MCF 10A (cell line): ENCODE data around the gene NELFCD. TPM values are rescaled to one million over a fixed set of nuclear protein-coding genes. Genes with fewer than 3 reads are reported as not detected.

Experiments used
- BruUV-seq: library from RNA; stranded (reverse); fragments of 400-500 nt; replicated peaks from 2 replicates; lab custom pipeline; 2021; lab: Mats Ljungman, UMichigan
- CTCF ChIA-PET: fragments of 300-600 bp; sonication (Branson Sonifier 250); formaldehyde crosslinking; extraction: SDS; loops from one replicate; lab custom pipeline; 2021; ENCODE audit warnings: antibody characterized with exemption, inconsistent platforms; lab: Yijun Ruan, JAX
- POLR2A ChIA-PET: fragments of 300-600, 350-650 bp; sonication (Branson Sonifier 250); formaldehyde crosslinking; extraction: SDS; loops from one replicate; lab custom pipeline; 2020; ENCODE audit warnings: antibody characterized with exemption, inconsistent platforms; lab: Yijun Ruan, JAX
- DNase-seq: peaks from one replicate; pipeline ENCODE4 v3.0.0-alpha.2; 2018; ENCODE audit not compliant: unreplicated experiment
- H3K27ac Mint-ChIP-seq: one replicate; pipeline ENCODE4 v1.8.0; 2022; ENCODE audit warnings: mild to moderate bottlenecking, low read depth, mixed read lengths; ENCODE audit not compliant: unreplicated experiment
- H3K27me3 Mint-ChIP-seq: one replicate; pipeline ENCODE4 v1.8.0; 2022; ENCODE audit warnings: mixed read lengths; ENCODE audit not compliant: insufficient read depth, unreplicated experiment
- H3K36me3 Mint-ChIP-seq: one replicate; pipeline ENCODE4 v1.8.0; 2022; ENCODE audit warnings: mild to moderate bottlenecking, moderate library complexity, mixed read lengths; ENCODE audit not compliant: insufficient read depth, unreplicated experiment
- H3K4me1 Mint-ChIP-seq: one replicate; pipeline ENCODE4 v1.8.0; 2022; ENCODE audit warnings: mixed read lengths; ENCODE audit not compliant: insufficient read depth, unreplicated experiment
- H3K4me3 Mint-ChIP-seq: one replicate; pipeline ENCODE4 v1.8.0; 2022; ENCODE audit warnings: mild to moderate bottlenecking, moderate library complexity, mixed read lengths; ENCODE audit not compliant: unreplicated experiment
- H3K9me3 Mint-ChIP-seq: one replicate; pipeline ENCODE4 v1.8.0; 2022; ENCODE audit warnings: mixed read lengths; ENCODE audit not compliant: unreplicated experiment
- intact Hi-C: fragments of 100-400 bp; cut with micrococcal nuclease; formaldehyde crosslinking; loops from 2 replicates; pipeline ENCODE4 v1.14.1; 2022
- total RNA-seq: library from RNA; stranded (reverse); gene quantifications from 2 replicates; pipeline ENCODE4 v1.2.3, GENCODE V29; 2022
- TF ChIP-seq, protein P1 (sequence below): fragments of 200-600 bp; IDR thresholded peaks from one replicate; pipeline ENCODE4 v1.8.0; 2022; ENCODE audit warnings: antibody characterized with exemption, mild to moderate bottlenecking; ENCODE audit not compliant: unreplicated experiment

NELFCD gene
- total RNA-seq, 1 experiment from 2014 or later: 79.8 TPM

DNA sequence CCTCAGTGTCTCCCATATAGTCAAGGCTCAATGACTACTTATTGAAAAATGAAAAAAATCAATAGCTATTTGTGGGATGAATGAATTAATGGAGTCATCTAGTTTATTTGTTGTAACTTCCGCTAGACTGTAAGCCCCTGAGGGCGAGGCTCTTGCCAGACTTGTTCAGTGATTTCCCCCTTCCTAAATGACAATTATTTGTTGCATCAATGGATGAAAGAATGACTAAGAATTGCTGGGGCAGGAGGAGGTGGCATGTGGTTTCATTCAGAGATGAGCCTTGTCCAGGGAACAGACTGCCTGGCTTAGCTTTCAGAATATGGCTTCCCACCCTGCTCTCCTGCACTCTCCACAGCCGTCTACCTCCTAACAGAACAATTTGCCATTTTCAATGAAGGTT is 62.6 kb downstream of the NELFCD start:
- Mint-ChIP-seq H3K27ac (no peak overlapping the region), H3K36me3 (peaks cover 20% of the 10 kb centered on the region), H3K9me3 (peaks cover 8% of the 10 kb centered on the region), H3K4me1 (peaks cover 42% of the 10 kb centered on the region), H3K27me3 (no peaks in the 10 kb centered on the region), H3K4me3 (peak overlapping the region; percentile 86)
- intact Hi-C loops: no loop called here
- ChIA-PET POLR2A (interaction anchor here (0.7 to 4.9 kb wide), 9 partner anchors 12 to 386 kb away, joined by 4 to 107 read pairs (median 8); partner anchors contain the start of genes ATP5F1E and TUBB1), CTCF (interaction anchor here (0.6 to 1.2 kb wide), 4 partner anchors 24 to 1452 kb away, joined by 3 to 4 read pairs (median 3); no protein-coding TSS in a partner anchor)
- no TSS peak for BruUV-seq
- DNase-seq: no peak
- TF ChIP-seq, protein P1, sequence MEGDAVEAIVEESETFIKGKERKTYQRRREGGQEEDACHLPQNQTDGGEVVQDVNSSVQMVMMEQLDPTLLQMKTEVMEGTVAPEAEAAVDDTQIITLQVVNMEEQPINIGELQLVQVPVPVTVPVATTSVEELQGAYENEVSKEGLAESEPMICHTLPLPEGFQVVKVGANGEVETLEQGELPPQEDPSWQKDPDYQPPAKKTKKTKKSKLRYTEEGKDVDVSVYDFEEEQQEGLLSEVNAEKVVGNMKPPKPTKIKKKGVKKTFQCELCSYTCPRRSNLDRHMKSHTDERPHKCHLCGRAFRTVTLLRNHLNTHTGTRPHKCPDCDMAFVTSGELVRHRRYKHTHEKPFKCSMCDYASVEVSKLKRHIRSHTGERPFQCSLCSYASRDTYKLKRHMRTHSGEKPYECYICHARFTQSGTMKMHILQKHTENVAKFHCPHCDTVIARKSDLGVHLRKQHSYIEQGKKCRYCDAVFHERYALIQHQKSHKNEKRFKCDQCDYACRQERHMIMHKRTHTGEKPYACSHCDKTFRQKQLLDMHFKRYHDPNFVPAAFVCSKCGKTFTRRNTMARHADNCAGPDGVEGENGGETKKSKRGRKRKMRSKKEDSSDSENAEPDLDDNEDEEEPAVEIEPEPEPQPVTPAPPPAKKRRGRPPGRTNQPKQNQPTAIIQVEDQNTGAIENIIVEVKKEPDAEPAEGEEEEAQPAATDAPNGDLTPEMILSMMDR: no peak

DNA sequence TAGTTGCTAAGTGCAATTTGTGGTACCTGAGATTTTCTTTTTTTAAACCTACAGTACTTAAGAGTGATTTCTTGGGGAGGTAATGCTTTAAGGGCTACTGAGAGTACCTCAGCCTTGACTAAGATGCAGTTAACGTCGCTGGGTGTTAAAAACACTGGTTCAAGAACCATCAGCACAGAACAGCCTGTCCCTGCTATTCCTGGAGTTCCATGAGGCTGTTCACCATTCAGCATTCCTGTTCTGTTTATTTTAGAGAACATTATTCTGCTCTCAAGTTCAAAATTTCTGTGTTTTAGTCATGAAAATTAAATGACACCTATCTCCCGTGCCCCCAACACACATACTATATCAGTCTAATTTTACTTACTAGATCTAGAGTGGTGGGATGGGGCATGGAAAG is 63.2 kb downstream of the NELFCD start:
- DNase-seq: no peak
- Mint-ChIP-seq H3K36me3 (peaks cover 20% of the 10 kb centered on the region), H3K4me1 (peaks cover 36% of the 10 kb centered on the region), H3K4me3 (no peak overlapping the region), H3K9me3 (peaks cover 8% of the 10 kb centered on the region), H3K27me3 (no peaks in the 10 kb centered on the region), H3K27ac (no peak overlapping the region)
- no TSS peak for BruUV-seq
- intact Hi-C loops: no loop called here
- POLR2A ChIA-PET: interaction anchor here (4.9 kb wide), 1 partner anchor 13 kb away, joined by 107 read pairs; the partner anchor contains the start of gene ATP5F1E
- CTCF ChIA-PET: interaction anchor here (0.6 to 1.1 kb wide), 2 partner anchors 32 to 115 kb away, joined by 3 to 4 read pairs; no protein-coding TSS in a partner anchor
- TF ChIP-seq, protein P1: no peak

Other genes with a start within 250 kb of the NELFCD start
- gene GNAS-AS1, start 130.4 kb upstream of the NELFCD start, total RNA-seq: 1.6 and 2.2 TPM in 2 replicates
- gene GNAS, start 128.5 kb upstream of the NELFCD start, total RNA-seq: 629 and 715 TPM in 2 replicates
- gene CTSZ, start 26.0 kb downstream of the NELFCD start, total RNA-seq: 96.6 and 103 TPM in 2 replicates
- gene TUBB1, start 38.2 kb downstream of the NELFCD start, total RNA-seq: not detected in 2 replicates
- 65.2 and 69.7 TPM in 2 replicates for gene ATP5F1E, start 51.1 kb downstream of the NELFCD start, total RNA-seq
- 180 and 197 TPM in 2 replicates for gene PRELID3B, start 61.5 kb downstream of the NELFCD start, total RNA-seq
- not detected in 2 replicates for gene ZNF831, start 182.6 kb downstream of the NELFCD start, total RNA-seq